OCI-LY7 (cell line): ENCODE data around the gene CRAMP1. TPM values are rescaled to one million over a fixed set of nuclear protein-coding genes. Genes with fewer than 3 reads are reported as not detected.

ENCODE experiments used
- BruUV-seq: library from RNA; stranded (reverse); fragments of 400-500 nt; replicated peaks from 2 replicates; lab custom pipeline; 2021; lab: Mats Ljungman, UMichigan
- CTCF ChIA-PET: fragments of 300-600 bp; sonication (Branson Sonifier 250); formaldehyde crosslinking; loops from one replicate; lab custom pipeline; 2022; ENCODE audit warnings: antibody characterized with exemption; ENCODE audit not compliant: unreplicated experiment; lab: Charles Lee
- POLR2A ChIA-PET: fragments of 300-600 bp; sonication (Branson Sonifier 250); formaldehyde crosslinking; loops from one replicate; lab custom pipeline; 2022; ENCODE audit warnings: antibody characterized with exemption; lab: Charles Lee
- DNase-seq: peaks from one replicate; pipeline ENCODE4 v3.0.0-alpha.2; 2015; ENCODE audit warnings: low spot score
- H2AFZ ChIP-seq: fragments of 200-600 bp; sonication (generic), shearing (Covaris generic); 2 replicates; pipeline ENCODE4 v1.6.1; 2014; ENCODE audit warnings: mild to moderate bottlenecking, antibody characterized with exemption, low read length, moderate library complexity
- H3K27ac ChIP-seq: fragments of 200-600 bp; sonication (generic); 2 replicates; pipeline ENCODE4 v1.5.1; 2014; ENCODE audit warnings: mixed run types, low read depth, mild to moderate bottlenecking, moderate library complexity, low read length, inconsistent platforms; ENCODE audit not compliant: poor library complexity, severe bottlenecking
- H3K36me3 ChIP-seq: fragments of 200-600 bp; sonication (generic); 2 replicates; pipeline ENCODE4 v1.6.1; 2014; ENCODE audit warnings: mild to moderate bottlenecking, antibody characterized with exemption, low read length, moderate library complexity, mixed read lengths; ENCODE audit not compliant: insufficient read depth
- H3K4me1 ChIP-seq: fragments of 200-600 bp; sonication (generic); 2 replicates; pipeline ENCODE4 v1.5.1; 2014; ENCODE audit warnings: mild to moderate bottlenecking, low read length; ENCODE audit not compliant: insufficient read depth, poor library complexity, severe bottlenecking
- H3K4me2 ChIP-seq: fragments of 200-600 bp; sonication (generic); 2 replicates; pipeline ENCODE4 v1.6.1; 2014; ENCODE audit warnings: mild to moderate bottlenecking, low read length
- H3K4me3 ChIP-seq: fragments of 200-600 bp; sonication (generic); 2 replicates; pipeline ENCODE4 v1.5.1; 2014; ENCODE audit warnings: mild to moderate bottlenecking, low read depth, low read length; ENCODE audit not compliant: poor library complexity, severe bottlenecking
- H3K79me2 ChIP-seq: fragments of 200-600 bp; sonication (generic); 2 replicates; pipeline ENCODE4 v1.6.1; 2016; ENCODE audit warnings: low read depth, mild to moderate bottlenecking, low read length, moderate library complexity, mixed read lengths; ENCODE audit not compliant: insufficient read depth
- H3K9me2 ChIP-seq: fragments of 200-600 bp; sonication (generic); 2 replicates; pipeline ENCODE4 v1.6.1; 2016; ENCODE audit warnings: mild to moderate bottlenecking, low read length, mixed read lengths; ENCODE audit not compliant: insufficient read depth
- H3K9me3 ChIP-seq: fragments of 200-600 bp; sonication (generic); 2 replicates; pipeline ENCODE4 v1.6.1; 2014; ENCODE audit warnings: mild to moderate bottlenecking, mixed run types, low read length, mixed read lengths
- H4K20me1 ChIP-seq: fragments of 200-600 bp; sonication (generic); 2 replicates; pipeline ENCODE4 v1.6.1; 2014; ENCODE audit warnings: mild to moderate bottlenecking, antibody characterized with exemption, low read length, moderate library complexity, mixed read lengths; ENCODE audit not compliant: insufficient read depth
- EZH2phosphoT487 ChIP-seq: fragments of 200-600 bp; sonication (generic); IDR thresholded peaks from 2 replicates; pipeline ENCODE4 v1.6.1; 2018; ENCODE audit warnings: low read depth, borderline replicate concordance, mild to moderate bottlenecking, mixed run types, antibody characterized with exemption, low read length, moderate library complexity, mixed read lengths
- intact Hi-C: fragments of 100-400 bp; cut with micrococcal nuclease; formaldehyde crosslinking; loops from one replicate; pipeline ENCODE4 v1.10.0; 2022; ENCODE audit not compliant: unreplicated experiment
- total RNA-seq, 2 experiments: library from RNA; depleted of rRNA in 1 of 2; stranded (reverse); fragments of >200 nt in 1 of 2; shearing (Covaris generic) in 1 of 2; gene quantifications; 2 replicates each; pipeline ENCODE4 v1.2.3, GENCODE V29; 2014 to 2022
- TF ChIP-seq, protein P1 (sequence below): fragments of 200-600 bp; sonication (generic); conservative IDR thresholded peaks from 2 replicates; pipeline ENCODE4 v1.5.1; 2014; ENCODE audit warnings: mild to moderate bottlenecking, antibody characterized with exemption, low read length, moderate library complexity, mixed read lengths

CRAMP1 gene
- total RNA-seq, 2 experiments from 2014 or later, result 10.5 to 33.6 TPM

DNA sequence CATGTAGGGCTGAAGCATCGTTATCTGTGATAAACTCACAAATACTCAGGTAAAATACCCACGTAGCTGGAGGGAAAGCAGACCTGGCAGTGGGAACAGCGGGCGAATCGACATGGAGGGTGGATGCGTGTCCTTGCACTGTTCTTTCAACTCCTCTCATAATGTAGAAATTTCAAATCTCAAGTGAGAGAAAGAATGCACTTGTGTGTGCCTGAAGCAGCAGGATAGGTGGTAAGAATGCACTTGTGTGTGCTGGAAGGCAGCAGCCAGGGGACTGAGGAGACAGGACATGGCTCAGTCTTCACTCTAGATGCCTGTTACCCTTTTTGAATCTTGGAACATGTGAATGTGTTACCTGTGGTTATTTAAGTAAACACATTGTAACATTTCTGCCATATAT is 10.7 kb upstream of the CRAMP1 start:
- no peak overlapping the region for H2AFZ ChIP-seq
- H3K4me3 ChIP-seq, result no peak overlapping the region
- no peak overlapping the region for H3K27ac ChIP-seq
- H3K4me2 ChIP-seq, result no peak overlapping the region
- TF ChIP-seq EZH2phosphoT487, result no peak
- TF ChIP-seq, protein P1, sequence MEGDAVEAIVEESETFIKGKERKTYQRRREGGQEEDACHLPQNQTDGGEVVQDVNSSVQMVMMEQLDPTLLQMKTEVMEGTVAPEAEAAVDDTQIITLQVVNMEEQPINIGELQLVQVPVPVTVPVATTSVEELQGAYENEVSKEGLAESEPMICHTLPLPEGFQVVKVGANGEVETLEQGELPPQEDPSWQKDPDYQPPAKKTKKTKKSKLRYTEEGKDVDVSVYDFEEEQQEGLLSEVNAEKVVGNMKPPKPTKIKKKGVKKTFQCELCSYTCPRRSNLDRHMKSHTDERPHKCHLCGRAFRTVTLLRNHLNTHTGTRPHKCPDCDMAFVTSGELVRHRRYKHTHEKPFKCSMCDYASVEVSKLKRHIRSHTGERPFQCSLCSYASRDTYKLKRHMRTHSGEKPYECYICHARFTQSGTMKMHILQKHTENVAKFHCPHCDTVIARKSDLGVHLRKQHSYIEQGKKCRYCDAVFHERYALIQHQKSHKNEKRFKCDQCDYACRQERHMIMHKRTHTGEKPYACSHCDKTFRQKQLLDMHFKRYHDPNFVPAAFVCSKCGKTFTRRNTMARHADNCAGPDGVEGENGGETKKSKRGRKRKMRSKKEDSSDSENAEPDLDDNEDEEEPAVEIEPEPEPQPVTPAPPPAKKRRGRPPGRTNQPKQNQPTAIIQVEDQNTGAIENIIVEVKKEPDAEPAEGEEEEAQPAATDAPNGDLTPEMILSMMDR, result no peak
- H3K79me2 ChIP-seq, result no peaks in the 10 kb centered on the region
- no peaks in the 10 kb centered on the region for H3K9me2 ChIP-seq
- CTCF ChIA-PET, result no interaction called here
- no peak for DNase-seq
- no TSS peak for BruUV-seq
- no peaks in the 10 kb centered on the region for H3K4me1 ChIP-seq
- H3K9me3 ChIP-seq, result no peaks in the 10 kb centered on the region
- intact Hi-C loops, result no loop called here
- no peaks in the 10 kb centered on the region for H4K20me1 ChIP-seq
- POLR2A ChIA-PET, result no interaction called here
- H3K36me3 ChIP-seq, result peaks cover 3% of the 10 kb centered on the region; the same call in 1 of the 2 replicates

DNA sequence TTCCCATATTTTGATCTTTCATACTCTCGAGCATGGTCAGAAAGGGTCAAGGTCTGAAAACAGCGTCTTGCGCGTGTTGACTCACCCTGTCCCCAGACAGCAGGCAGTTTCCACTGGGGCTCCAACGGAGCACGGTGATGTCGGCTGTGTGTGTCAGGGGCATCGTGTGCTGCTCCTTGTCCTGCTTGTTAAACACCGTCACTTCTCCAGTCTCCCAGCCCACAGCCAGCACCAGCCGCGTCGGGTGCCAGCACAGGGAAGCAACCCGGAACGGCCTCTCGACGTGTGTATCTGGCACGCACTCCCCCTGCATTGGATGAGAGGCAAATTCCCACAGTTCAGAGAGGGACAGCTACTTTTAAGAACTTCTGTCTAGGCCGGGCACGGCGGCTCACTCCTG is 9.9 kb upstream of the CRAMP1 start:
- H3K4me2 ChIP-seq, result no peak overlapping the region
- intact Hi-C loops, result no loop called here
- no peaks in the 10 kb centered on the region for H4K20me1 ChIP-seq
- H3K9me3 ChIP-seq, result no peaks in the 10 kb centered on the region
- no peak overlapping the region for H3K4me3 ChIP-seq
- no peaks in the 10 kb centered on the region for H3K79me2 ChIP-seq
- ChIA-PET CTCF (no interaction called here), POLR2A (no interaction called here)
- TF ChIP-seq EZH2phosphoT487, result no peak
- TF ChIP-seq, protein P1, result no peak
- H3K27ac ChIP-seq, result no peak overlapping the region
- peaks cover 6% of the 10 kb centered on the region; the same call in 1 of the 2 replicates for H3K36me3 ChIP-seq
- H2AFZ ChIP-seq, result no peak overlapping the region
- H3K4me1 ChIP-seq, result no peaks in the 10 kb centered on the region
- no TSS peak for BruUV-seq
- no peaks in the 10 kb centered on the region for H3K9me2 ChIP-seq
- no peak for DNase-seq

DNA sequence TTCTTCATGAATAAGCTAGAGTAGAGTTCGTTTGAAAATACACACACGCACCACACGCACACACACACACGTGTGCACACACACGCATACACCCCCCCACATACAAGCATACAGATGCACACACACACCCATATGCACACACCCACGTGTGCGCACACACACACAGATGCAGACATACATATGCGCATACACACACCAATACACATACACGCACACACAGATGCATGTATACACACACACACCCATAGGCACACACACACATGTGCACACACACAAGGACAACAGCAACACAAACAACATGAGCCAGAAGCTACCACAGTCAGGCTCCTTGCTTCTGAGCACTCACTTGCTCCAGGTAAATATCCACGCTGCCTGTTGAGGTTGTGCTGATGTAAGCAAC is 5.4 kb upstream of the CRAMP1 start:
- Histone ChIP-seq H3K9me3 (no peaks in the 10 kb centered on the region), H3K4me2 (no peak overlapping the region), H3K4me1 (peaks cover 20% of the 10 kb centered on the region), H3K79me2 (no peaks in the 10 kb centered on the region), H3K27ac (no peak overlapping the region), H3K4me3 (no peak overlapping the region), H3K36me3 (peaks cover 6% of the 10 kb centered on the region; the same call in 1 of the 2 replicates), H4K20me1 (no peaks in the 10 kb centered on the region), H2AFZ (no peak overlapping the region), H3K9me2 (no peaks in the 10 kb centered on the region)
- no TSS peak for BruUV-seq
- ChIA-PET CTCF (interaction anchor here (0.6 kb wide), 1 partner anchor 1236 kb away, joined by 4 read pairs; no protein-coding TSS in a partner anchor), POLR2A (no interaction called here)
- intact Hi-C loops, result no loop called here
- TF ChIP-seq EZH2phosphoT487, result no peak
- TF ChIP-seq, protein P1, result no peak
- no peak for DNase-seq
